Measurements from ENCODE around the gene STX8.
"Not testable (repeated sequence)": the region's sequence is repeated elsewhere in the genome, so short reads cannot be mapped to it uniquely, and the experiment has no call there.

Gene STX8

DNA sequence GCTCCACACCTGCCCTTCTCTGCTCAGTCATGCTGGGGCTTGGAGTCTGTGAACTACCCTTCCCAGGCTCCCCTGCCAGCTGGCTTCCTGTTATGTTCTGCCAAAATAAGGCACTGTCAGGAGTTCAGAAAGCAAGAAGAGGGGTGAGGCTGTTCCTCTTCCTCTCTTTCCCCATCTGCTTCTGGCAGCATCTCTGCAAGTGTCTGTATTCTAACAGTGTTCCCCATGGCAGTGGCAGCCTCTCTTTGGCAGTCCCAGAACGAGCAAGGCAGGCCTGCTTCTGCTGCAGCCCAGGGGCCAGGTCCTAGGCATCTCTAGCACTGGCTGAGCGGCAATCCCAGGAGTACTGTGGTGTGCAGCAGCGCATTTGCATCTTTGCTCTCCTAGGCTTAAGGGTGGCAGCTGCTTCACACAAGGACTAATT is 219.1 kb downstream of the STX8 start:
- DNase-seq (ENCODE audit: low read depth, low spot score) = no peak
- no peak overlapping the region for H3K4me3 ChIP-seq (ENCODE audit: low read depth, low read length)
- in situ Hi-C loops (cut with HindIII; ENCODE audit: low sequenced_read_pairs) = no loop called here
- TF ChIP-seq, protein P1, sequence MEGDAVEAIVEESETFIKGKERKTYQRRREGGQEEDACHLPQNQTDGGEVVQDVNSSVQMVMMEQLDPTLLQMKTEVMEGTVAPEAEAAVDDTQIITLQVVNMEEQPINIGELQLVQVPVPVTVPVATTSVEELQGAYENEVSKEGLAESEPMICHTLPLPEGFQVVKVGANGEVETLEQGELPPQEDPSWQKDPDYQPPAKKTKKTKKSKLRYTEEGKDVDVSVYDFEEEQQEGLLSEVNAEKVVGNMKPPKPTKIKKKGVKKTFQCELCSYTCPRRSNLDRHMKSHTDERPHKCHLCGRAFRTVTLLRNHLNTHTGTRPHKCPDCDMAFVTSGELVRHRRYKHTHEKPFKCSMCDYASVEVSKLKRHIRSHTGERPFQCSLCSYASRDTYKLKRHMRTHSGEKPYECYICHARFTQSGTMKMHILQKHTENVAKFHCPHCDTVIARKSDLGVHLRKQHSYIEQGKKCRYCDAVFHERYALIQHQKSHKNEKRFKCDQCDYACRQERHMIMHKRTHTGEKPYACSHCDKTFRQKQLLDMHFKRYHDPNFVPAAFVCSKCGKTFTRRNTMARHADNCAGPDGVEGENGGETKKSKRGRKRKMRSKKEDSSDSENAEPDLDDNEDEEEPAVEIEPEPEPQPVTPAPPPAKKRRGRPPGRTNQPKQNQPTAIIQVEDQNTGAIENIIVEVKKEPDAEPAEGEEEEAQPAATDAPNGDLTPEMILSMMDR (IDR thresholded peaks at IDR 0.05; ENCODE audit: low read depth, low read length) = no peak

DNA sequence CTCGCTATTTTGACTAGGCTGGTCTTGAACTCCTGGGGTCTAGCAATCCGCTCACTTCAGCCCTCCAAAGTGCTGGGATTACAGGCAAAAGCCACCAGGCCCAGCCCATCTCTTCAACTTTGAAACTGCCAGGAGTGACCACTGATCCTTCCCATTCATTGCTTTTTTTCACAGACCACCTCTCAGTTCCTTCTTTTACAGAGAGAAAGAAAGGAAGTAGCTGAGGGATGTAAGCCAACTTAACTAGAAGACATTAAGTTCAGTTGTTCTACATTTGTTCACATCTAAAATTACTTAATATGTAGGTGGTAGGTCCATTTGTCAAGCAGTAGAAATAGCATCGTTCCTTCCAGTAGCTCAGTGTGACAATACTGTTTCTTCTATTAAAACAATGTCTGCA is 219.8 kb downstream of the STX8 start:
- H3K4me3 ChIP-seq (ENCODE audit: low read depth, low read length) = no peak overlapping the region
- TF ChIP-seq, protein P1 (IDR thresholded peaks at IDR 0.05; ENCODE audit: low read depth, low read length) = no peak
- in situ Hi-C loops (cut with HindIII; ENCODE audit: low sequenced_read_pairs) = no loop called here
- no peak for DNase-seq (ENCODE audit: low read depth, low spot score)

DNA sequence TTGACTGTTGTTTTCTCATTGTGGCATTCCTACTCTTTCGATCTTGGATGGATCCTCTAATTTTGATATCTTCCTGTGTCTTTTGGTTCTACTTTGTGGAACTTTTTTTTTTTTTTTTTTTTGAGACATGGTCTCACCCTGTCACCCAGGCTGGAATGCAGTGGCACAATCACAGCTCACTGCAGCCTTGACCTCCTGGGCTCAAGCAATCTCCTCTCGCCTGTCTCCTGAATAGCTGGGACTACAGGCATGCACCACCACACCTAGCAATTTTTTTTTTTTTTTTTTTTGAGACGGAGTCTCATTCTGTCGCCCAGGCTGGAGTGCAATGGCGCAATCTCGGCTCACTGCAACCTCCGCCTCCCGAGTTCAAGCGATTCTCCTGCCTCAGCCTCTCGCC is 220.4 kb downstream of the STX8 start:
- H3K4me3 ChIP-seq (ENCODE audit: low read depth, low read length); DNase-seq (ENCODE audit: low read depth, low spot score); in situ Hi-C loops (cut with HindIII; ENCODE audit: low sequenced_read_pairs): not testable (repeated sequence)

DNA sequence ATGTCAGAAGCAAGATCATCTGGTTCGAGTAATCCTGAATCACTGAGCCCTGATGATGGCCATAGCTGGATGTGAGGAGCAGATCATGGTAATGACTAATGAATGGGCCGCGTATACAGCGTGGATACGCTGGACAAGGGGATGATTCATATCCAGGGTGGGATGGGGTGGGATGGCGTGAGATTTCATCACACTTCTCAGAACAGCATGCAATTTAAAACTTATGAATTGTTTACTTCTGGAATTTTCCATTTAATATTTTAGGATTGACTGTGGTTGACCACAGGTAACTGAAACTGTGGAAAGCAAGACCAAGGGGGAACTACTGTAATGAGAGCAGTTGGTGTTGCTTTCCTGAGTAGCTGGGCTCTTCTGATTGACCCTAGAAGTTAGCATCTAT is 225.5 kb downstream of the STX8 start:
- peak; percentile 89 for DNase-seq (ENCODE audit: low read depth, low spot score)
- in situ Hi-C loops (cut with HindIII; ENCODE audit: low sequenced_read_pairs) = no loop called here
- TF ChIP-seq, protein P1 (IDR thresholded peaks at IDR 0.05; ENCODE audit: low read depth, low read length) = no peak

DNA sequence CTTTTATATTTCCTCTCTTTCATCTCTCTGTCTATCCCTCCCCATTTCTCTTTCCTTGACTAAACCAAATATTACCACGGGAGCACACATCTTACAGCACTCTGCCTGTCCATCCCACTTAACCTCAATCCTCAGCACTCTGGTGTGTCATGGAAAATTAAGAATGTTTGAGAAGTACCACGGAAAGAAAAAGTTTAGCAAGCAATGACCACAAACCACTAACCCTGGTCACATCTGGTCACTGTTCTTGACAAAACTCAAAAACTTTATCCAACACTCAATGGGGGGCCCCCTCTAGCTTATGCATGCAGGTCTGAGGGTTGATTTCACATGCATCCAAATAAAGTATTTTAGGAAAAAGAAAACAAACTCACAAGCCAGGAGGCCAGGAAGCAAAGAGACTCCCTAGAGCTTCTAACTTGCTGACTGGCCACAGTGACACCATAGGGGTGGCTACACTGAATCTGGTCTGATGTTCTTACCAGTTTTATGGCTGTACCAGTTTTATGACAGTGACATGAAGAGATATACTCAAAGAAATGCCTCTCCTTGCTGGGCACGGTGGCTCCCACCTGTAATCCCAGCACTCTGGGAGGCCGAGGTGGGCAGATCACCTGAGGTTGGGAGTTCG is 229.2 kb downstream of the STX8 start:
- no peak overlapping the region for H3K4me3 ChIP-seq (ENCODE audit: low read depth, low read length)
- TF ChIP-seq, protein P1 (IDR thresholded peaks at IDR 0.05; ENCODE audit: low read depth, low read length) = no peak
- DNase-seq (ENCODE audit: low read depth, low spot score) = peak; percentile 92
- in situ Hi-C loops (cut with HindIII; ENCODE audit: low sequenced_read_pairs) = no loop called here

More for the DNA sequence above, 225.5 kb downstream of the STX8 start:
- H3K4me3 ChIP-seq (ENCODE audit: low read depth, low read length) = no peak overlapping the region

DNA sequence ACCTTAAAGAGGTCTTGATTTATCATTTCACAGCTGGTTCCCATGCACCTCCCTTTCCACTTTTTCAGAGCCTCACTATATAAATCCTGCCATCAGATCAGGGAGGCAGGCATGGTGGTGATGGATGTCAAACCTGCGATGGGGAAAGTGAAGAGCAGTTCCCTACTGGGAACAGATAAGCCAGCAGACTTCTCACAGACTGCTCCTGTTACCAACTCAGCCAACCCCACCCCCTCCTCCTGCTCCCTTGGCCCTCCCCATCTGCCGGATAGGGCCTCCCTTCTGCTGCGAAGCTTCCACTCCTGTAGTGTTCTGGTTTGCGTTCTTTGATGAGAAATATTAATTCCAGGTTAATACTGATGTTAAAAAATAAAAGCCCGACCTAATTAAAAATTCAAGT is 232.1 kb downstream of the STX8 start:
- no peak overlapping the region for H3K4me3 ChIP-seq (ENCODE audit: low read depth, low read length)
- TF ChIP-seq, protein P1 (IDR thresholded peaks at IDR 0.05; ENCODE audit: low read depth, low read length) = no peak
- in situ Hi-C loops (cut with HindIII; ENCODE audit: low sequenced_read_pairs) = no loop called here
- DNase-seq (ENCODE audit: low read depth, low spot score) = no peak

DNA sequence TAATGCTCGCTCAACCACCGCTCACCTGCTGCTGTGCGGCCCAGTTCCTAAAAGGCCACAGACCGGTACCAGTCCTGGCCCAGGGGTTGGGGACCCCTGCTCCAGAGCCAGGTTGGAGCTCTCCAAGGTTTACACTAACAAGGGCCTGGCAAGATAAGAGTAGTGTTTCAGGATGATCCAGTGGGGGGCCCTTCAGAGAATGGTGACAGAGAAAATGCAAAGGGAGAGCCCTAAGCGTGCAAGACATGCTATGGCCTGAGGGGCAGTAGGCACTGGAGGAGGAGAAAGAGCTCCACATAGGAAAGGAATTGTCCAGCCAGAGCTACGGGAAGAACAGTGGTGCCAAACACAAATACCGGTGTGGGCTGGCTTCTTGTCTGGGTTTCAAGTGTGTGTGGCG is 233.4 kb downstream of the STX8 start:
- in situ Hi-C loops (cut with HindIII; ENCODE audit: low sequenced_read_pairs) = no loop called here
- no peak for DNase-seq (ENCODE audit: low read depth, low spot score)
- TF ChIP-seq, protein P1 (IDR thresholded peaks at IDR 0.05; ENCODE audit: low read depth, low read length) = no peak
- H3K4me3 ChIP-seq (ENCODE audit: low read depth, low read length) = no peak overlapping the region
